Astrocyte (in vitro differentiated cells and primary cell): ENCODE results near the gene RHEBL1.

Experiments
- CTCF ChIP-seq: IDR thresholded peaks from 2 replicates; pipeline ENCODE4 v1.5.1; 2011; ENCODE audit warnings: low read depth, mild to moderate bottlenecking, inconsistent platforms, low read length, moderate library complexity; ENCODE audit not compliant: insufficient read depth
- EZH2 ChIP-seq: IDR thresholded peaks from 2 replicates; pipeline ENCODE4 v1.6.1; 2012; ENCODE audit warnings: mild to moderate bottlenecking, low read length, inconsistent platforms; ENCODE audit not compliant: insufficient read depth

GRCh38 chr12:49046129-49046895 is 23.5 kb downstream of the RHEBL1 start:
- no peak for TF ChIP-seq EZH2
- TF ChIP-seq CTCF = no peak
